A204.1 (cell line): Measurements from ENCODE around the gene CLIC5.

Experiments used
- FAIRE-seq: peaks from 2 replicates; lab custom pipeline; 2012; peaks lifted over from hg19 to GRCh38; lab: Jason Lieb, UNC

The CLIC5 gene

GRCh38 chr6:45991189-45991588, 24.5 kb downstream of the CLIC5 start:
- FAIRE-seq = no peak

- no peak for FAIRE-seq
Observed at GRCh38 chr6:45990162-45990561, 25.5 kb downstream of the CLIC5 start.

- no peak for FAIRE-seq
Observed at GRCh38 chr6:45988635-45989034, 27.0 kb downstream of the CLIC5 start.

GRCh38 chr6:45987856-45988255, 27.8 kb downstream of the CLIC5 start:
- no peak for FAIRE-seq

- FAIRE-seq = no peak
Observed at GRCh38 chr6:45986746-45987274, 28.9 kb downstream of the CLIC5 start.

- FAIRE-seq = no peak
Observed at GRCh38 chr6:45984788-45985425, 30.8 kb downstream of the CLIC5 start.

- FAIRE-seq = no peak
Observed at GRCh38 chr6:45984347-45984746, 31.3 kb downstream of the CLIC5 start.

GRCh38 chr6:45983062-45983461, 32.6 kb downstream of the CLIC5 start:
- FAIRE-seq = no peak

- FAIRE-seq = no peak
Observed at GRCh38 chr6:45982280-45983036, 33.2 kb downstream of the CLIC5 start.

GRCh38 chr6:45981046-45981445, 34.6 kb downstream of the CLIC5 start:
- no peak for FAIRE-seq

- no peak for FAIRE-seq
Observed at GRCh38 chr6:45979311-45979710, 36.3 kb downstream of the CLIC5 start.

- no peak for FAIRE-seq
Observed at GRCh38 chr6:45974596-45974995, 41.1 kb downstream of the CLIC5 start.

GRCh38 chr6:45972795-45973503, 42.7 kb downstream of the CLIC5 start:
- no peak for FAIRE-seq

GRCh38 chr6:45971287-45971686, 44.4 kb downstream of the CLIC5 start:
- FAIRE-seq = no peak

GRCh38 chr6:45970326-45970725, 45.3 kb downstream of the CLIC5 start:
- FAIRE-seq = no peak

- no peak for FAIRE-seq
Observed at GRCh38 chr6:45969883-45970282, 45.8 kb downstream of the CLIC5 start.

- FAIRE-seq = no peak
Observed at GRCh38 chr6:45969026-45969425, 46.6 kb downstream of the CLIC5 start.

- FAIRE-seq = no peak
Observed at GRCh38 chr6:45967363-45967762, 48.3 kb downstream of the CLIC5 start.

GRCh38 chr6:45966797-45967196, 48.9 kb downstream of the CLIC5 start:
- no peak for FAIRE-seq

GRCh38 chr6:45966340-45966739, 49.3 kb downstream of the CLIC5 start:
- no peak for FAIRE-seq

GRCh38 chr6:45965792-45966191, 49.9 kb downstream of the CLIC5 start:
- FAIRE-seq = no peak

GRCh38 chr6:45965007-45965406, 50.7 kb downstream of the CLIC5 start:
- FAIRE-seq = no peak

GRCh38 chr6:45964300-45964699, 51.4 kb downstream of the CLIC5 start:
- no peak for FAIRE-seq
